Measurements from ENCODE around the gene MKS1.

MKS1 gene

DNA sequence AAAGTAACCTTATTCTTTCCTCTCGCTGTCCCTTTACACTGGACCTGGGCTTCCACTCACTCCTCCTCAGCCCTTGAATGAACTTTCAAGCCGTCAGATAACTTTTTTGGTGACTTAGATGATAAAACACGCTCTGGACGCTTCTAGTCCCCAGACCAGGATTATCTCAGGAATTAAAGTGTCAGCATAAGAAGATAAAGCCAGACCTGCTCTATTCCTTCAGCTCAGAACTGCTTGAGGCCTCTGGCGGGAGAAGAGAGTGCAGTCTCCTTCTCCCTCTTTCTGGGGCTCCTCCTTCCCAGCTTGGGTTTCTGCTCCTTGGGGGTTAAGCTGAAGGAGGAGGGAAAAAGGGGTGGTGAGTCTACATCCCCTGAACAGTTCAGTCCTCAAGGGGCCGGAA lies 25.9 kb upstream of the MKS1 start:
- DNase-seq, result no peak

DNA sequence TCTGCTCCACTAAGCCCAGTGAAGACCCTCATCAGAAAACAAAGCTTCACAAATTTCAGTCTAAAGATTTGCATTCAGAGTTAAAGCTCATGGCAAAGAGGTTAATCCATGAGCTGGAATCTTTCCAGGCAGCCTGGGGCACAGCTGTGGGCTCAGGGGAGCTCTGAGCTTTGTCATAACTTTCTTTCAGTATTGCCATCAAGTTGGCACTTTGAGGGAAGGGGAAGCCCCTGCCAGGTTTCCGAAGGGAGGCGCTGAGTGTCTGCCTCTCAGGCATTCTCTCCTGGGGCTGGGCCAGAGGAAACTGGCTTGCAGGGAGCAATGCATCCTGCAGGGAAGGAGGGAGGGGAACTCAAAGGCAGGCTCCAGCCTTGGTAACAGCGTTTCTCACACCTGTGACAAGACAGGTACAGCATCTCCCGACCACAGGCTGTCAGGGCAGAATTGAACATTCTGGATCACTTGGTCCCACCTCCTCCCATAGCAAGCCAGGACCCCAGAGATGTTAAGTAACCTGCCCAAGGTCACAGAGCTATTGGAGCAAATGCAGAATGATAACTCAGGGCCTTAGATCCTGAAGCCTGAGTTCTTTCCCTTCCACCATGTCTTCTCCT lies 23.2 kb upstream of the MKS1 start:
- no peak for DNase-seq

DNA sequence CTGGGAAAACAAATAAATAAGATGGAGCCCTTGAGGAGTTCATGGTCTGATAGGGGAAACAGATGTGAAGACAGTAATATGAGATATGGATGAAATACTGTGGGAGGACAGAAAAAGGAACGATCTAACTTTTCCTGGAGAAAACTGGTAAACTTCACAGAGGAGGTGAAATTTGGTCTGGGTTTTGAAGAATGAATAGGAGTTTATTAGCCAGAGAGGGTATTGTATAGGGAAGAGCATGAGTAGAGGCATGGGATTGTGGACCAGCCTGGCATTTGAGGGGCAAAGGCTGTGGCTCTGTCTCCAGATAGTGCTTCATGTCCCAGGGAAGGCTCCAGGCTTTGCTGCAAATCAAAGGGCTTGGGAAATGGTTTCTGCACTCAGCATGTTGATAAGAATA lies 20.9 kb upstream of the MKS1 start:
- DNase-seq, result no peak

DNA sequence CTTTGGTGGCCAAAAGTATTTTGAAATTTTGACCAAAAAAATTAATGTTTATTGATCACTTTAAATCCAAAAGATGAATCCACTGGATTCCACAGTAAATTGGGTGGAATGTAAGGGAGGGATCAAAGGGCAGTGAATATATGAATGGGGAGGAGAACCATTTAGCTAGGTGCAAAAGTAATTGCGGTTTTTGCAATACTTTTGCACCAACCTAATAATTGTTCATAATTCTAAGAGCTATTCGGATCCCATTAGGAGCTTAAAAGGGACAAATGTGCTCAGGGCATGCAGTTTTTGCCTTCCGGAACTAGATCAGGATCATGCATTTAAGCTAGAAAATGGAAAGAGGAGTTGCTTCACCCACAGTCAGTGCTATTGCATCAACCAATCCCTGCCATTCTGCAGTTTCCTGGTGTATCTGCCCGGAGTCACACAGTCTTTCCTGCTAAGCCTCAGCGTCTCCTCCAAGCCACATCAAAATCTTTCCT lies 19.1 kb upstream of the MKS1 start, which contains the start of gene LPO:
LPO (plus strand) TSS at position 438 of the 488 bp plus-strand sequence. CDS start 4,396 bp downstream, outside the sequence.
- DNase-seq, result no peak

DNA sequence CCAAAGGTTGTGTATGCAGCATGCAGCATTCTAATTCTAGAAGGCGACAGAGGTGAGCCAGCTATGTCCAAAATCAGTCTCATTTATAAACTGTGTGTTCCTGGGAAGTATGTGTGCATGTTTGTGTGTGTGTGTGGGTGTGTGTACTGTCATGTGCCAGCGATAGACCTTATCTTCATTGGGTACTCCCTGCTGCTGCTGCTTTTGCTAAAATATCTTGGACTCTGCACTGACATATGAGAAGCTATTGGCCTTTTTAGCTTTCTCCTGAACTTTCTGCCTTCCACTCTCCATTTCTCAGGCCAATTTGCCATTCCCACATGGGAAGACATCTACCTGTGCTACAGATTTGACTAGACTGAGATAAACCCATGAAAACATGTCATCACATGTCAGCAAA lies 17.3 kb upstream of the MKS1 start:
- no peak for DNase-seq

DNA sequence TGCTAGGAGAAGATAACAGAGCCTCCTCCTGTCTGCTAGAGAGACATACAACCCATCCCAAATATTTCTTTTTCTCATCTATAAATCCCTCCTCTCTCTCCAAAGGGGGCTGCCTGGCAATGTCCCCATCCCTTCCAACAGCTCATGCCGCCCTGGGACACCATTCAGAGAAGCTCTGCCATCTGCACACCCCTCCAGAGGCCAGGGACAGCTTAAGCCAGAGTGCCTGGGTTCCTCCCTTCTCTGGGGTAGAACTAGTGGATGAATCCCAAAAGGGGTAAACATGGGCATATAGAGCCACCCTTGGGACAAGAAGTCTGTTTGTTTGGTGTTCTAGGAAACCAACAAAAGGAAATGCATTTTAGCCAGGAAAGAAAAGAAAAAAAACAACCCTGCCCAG lies 16.8 kb upstream of the MKS1 start:
- DNase-seq, result no peak

DNA sequence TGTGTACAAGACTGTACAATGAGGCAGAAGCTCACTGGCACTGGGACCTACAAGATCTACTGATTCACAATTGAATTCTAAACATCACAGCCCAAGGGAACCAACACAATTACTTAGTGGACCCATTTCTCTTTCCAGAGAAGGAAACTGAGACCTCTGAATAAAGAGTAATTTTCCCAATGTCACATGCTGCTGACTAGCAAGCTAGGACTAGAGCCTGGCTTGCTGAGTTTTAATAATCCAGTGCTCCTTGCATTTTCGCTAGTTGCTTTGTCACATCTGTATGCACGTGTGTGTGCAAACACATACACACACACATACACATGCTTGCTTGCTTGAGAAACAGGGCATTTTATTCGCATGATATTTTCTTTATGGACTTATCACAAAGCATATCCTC lies 15.5 kb upstream of the MKS1 start:
- DNase-seq, result no peak

DNA sequence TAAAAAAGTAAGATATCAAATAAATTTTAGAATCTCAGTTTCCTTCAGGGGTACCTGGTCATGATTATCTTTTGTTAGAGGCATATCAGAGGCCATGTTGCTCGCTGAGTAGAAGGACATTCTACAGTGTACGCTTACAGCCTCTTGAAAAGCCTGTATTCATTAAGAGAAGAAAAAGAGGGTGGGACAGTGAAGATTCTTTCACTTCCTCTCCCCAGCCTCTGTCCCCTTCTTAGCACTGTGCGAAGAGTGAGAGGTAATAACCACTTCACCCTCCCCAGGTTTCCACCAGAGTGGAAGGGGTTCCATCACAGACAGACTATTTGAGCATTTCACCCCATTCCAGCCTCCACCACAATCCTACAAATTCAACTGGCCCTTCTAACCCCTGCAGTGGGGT lies 14.5 kb upstream of the MKS1 start:
- no peak for DNase-seq

DNA sequence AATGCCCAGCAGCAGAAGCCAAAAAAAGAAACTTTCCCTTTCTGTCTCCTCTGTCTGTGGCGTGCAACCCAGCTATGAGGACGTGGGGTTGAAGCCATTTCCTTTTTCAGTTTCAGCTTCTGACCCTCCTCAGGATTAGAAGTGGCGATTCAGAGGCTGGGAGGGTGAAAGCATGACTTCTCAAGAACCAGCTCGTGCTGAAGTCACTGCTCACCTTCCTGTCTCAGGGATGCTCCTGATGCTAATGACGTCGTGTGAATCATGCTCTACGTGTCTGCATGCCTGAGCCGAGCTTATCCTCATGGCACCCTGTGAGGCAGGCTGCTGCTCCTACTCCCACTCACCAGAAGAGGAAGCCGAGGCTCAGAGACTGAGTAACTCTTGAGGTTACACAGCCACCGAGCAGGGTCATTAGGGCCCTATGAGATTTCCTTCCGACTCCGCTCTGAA lies 13.7 kb upstream of the MKS1 start:
- no peak for DNase-seq

DNA sequence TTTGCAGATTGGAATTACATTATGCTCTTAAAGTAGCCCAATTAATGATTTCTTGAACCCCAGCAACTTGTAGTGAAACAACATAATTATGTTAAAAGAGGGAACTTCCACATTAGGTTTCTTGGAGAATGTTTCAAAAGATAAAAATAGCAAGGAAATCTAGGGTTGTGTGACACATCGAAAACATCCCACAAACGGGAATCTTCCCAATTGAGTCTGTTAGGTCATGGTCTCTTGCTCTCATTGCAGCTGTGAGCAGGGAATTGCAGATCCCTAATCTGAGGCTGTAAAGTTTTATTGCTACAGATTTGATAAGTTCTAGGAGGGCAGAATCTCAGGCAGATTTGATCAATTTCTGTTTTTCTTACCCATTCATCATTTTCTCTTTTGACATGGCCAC lies 12.6 kb upstream of the MKS1 start:
- DNase-seq, result no peak

DNA sequence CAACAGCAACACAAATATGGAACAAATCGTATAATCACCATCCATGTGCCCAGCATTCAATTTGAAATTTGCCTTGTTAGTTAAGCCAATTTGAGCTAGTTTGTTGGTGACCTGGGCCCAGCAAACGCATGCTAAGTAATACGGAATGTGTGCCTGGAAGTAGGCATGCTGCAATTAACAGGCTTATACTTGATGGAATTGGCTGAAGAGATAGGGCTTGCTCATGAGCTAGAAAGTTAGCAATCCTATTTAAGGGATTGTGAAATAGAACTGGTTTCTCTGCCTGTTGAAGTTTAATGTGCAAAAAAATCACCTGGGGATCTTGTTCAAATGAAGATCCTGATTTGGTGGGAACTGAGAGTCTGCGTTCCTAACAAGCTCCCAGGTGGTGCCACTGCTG lies 10.8 kb upstream of the MKS1 start:
- no peak for DNase-seq

DNA sequence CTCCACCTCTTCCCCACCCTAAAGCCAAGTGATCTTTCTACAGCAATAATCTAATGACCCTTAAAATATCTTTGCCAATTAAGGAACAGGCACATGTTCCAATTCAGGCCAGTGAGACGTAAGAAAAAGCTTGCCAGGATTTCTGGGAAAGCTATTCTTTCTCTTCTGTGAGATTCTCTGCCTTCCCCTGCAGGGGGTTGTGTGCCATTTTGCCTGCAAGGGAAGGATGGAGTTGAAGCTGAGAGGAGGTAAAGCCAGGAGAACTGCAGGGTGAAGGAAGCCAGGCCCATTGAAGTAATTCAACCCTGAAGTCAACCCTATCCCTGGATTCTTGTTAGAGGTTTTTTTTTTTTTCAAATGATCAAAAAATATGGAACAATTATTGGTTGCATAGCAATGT lies 10.3 kb upstream of the MKS1 start:
- DNase-seq, result no peak

DNA sequence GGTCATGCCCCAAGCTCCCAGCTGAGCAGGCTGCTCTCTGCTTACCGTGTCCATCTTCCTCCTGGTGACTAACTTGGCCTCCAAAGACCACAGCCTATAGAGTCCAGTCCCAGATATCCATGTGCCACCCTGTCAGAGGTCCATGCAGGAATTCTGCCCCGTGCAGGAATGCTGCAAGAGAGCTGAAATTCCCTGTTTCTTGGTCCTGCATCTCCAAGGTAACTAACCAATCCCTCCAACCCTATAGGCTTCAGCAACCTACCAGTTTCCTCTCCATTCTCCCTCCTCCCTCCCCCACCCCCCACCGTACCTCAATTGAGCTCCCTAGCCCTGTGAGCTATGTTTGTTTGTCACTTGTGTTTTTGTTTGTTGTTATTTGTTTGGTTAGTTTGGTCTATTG lies 9.6 kb upstream of the MKS1 start:
- no peak for DNase-seq

DNA sequence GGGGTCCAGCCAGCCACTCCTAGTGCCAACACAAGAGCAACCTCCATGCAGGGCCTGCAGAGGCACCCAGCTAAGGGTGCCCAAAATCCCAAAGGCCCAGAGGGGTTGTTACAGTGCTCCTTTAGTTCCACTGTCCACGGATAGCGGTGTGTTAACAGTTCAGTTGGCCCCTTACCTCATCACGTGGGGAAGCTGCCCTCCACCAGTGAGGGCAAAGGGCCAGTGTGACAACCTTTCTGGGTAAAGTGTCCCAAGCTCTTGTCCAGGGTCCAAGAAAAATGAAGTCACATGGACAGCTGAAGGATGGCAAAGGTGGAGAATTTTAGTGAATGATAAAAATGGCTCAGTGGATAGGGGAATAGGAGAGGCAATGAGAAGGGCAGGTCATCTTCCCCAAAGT lies 8.7 kb upstream of the MKS1 start:
- no peak for DNase-seq

DNA sequence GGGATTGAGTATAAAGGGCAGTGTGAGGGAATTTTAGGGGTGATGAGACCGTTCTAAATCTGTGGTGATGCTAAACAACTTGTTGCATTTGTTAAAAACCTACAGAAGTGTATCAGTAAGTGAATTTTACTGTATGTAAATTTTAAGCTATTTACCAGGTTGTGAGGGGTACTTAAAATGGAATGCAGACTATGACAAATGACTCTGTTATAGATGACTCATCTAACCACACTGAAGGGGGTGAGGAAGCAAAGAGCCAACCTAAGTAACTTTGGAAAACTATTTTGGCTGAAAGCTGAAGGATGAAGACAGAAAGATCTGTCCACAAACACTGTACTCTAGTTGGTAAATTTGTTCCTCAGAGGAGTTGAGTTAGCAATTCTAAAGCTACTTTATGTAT lies 5.3 kb upstream of the MKS1 start:
- DNase-seq, result no peak

DNA sequence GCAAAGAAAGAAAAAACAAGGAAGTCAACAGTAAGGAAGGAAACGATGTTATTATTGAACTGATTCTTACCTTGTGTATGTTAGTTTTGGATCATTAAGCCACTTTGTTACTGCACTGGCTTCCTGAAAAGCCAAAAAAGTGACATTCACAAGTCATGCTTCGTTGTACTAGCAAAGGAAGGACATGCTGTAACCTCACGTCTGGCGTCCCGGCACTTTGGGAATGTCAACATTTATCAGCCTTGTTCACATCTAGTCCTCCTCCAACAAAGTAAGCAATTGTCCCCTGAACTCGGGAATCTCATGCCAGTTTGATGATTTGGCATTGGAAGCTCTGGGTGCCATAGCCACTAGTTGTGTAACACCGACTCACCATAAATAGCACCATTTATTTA lies 731 bp upstream of the MKS1 start:
- DNase-seq, result no peak

DNA sequence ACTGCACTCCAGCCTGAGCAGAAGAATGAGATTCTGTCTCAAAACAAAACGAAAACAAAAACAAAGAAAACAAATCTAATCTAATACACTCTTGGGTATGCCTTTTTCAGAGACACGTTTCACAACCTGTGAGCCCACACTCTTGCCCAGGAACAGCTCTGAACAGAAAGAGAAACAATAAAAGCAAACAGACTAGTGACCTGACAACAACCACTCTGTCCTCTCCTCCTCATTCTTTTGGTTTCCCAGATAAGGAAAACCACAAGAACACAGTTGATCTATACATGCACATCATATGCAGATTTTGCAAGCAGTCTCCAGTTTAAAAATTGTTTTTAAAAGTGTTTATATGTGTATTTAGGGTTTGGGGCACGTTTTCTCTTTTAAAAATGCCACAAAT lies 1.3 kb downstream of the MKS1 start:
- no peak for DNase-seq

DNA sequence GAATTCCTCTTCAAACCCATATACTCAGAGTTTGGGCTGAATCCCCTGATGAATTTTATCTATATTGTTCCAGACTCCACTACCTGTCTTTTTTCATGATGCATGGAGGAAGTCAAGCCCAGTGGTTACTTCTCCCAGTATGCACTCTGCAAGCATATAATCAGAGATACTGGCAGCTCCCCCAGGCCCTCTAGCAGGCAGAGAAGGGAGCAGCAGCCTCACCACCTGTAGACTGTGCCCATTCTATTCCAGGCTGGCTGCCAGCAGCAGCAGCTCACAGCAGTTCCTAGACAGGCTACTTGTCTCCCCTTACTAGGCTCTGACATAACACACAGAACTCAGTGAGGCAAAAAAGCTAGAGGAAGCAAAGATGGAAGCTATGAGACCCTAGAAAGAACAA lies 3.4 kb downstream of the MKS1 start:
- no peak for DNase-seq

DNA sequence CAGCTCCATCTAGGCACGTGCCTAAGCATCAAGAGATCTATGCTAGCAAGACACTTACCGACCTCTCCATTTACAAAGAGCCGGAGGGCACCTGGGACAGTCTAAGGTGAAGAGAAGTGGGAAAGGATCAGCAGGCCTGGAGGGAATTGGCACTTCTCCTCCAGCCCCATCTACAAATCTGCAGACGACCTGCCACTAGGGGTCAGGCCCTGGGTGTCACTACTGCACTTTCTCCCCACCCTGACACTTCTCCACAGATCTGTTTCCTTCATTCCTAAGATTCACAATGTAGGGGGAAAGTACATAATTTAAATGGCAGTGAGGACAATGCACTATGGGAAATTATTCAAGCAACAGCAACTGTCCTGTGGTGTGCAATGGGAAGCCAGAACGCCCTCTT lies 8.1 kb downstream of the MKS1 start:
- DNase-seq, result no peak

DNA sequence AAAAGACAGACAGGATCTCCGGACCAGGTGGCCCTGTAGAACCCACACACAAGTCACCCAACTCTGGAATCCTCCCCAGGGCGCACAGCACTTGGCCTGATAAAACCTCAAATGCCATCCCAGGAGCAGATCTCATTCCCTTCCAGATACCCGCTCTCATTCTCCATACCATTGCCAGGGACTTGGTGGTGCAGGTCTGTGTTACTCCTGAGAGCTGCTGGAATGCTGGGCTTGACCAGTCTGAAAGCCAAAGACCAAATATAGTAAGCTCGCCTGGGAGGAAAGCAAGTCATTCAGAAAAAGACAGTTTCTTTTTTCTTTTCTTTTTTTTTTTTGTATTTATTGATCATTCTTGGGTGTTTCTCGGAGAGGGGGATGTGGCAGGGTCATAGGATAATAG lies 10.7 kb downstream of the MKS1 start:
- DNase-seq, result no peak

DNA sequence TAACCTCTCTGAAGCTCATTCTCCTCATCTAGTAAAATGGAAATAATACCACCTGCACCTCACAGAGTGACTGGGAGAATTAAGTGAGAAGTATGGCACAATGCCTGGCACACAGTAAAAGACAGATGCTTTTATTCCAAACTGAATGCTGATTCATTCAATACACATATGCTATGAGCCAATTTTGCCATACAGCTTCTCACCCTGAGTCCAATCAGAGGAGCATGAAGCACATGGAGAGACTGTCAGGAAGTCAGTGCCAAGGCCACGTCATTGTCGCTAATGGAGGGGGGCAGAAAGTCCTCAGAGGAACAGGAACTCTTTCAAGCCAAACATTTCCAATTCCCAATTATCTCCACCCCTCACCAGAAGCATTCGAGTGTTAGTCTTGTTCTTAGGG lies 11.6 kb downstream of the MKS1 start:
- DNase-seq, result no peak

DNA sequence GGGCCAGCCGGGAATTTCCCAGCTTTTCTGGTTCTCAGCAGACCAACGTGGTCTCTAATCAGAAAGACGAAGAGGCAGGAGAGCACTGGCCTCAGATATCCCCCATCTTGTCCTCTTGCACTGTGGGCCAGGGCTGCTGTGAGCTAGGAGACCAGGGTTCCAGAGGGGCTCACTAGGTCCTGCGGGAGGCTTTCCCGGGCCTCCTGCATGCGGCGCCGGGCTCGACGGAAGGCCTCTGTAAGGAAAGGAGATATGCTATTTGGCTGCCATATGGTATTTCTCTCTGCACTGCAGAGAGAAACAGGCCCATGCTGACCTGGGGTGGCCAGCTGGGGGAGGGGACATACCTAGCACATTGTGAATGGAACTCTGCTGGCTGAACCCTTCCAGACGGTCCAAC lies 13.1 kb downstream of the MKS1 start:
- DNase-seq, result no peak

DNA sequence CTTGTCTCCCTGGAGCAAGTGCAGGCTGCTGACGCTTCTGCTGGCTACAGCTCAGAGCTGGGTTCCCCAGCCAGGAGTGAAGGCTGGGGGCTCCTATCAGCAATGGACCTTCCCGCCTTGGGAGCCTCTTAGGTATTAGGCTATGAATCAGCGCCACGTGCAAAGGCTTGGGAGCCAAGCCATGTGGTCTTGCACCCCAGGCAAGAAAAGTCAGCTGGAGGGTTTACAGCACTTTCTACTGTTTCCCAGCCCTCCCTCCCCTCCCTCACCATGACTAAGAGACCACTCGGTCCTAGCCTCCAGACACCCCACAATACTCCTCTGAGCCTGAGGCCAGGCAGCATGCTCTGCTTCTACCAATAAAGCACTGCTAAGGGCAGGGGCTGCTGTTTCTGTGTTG lies 14.3 kb downstream of the MKS1 start:
- no peak for DNase-seq

DNA sequence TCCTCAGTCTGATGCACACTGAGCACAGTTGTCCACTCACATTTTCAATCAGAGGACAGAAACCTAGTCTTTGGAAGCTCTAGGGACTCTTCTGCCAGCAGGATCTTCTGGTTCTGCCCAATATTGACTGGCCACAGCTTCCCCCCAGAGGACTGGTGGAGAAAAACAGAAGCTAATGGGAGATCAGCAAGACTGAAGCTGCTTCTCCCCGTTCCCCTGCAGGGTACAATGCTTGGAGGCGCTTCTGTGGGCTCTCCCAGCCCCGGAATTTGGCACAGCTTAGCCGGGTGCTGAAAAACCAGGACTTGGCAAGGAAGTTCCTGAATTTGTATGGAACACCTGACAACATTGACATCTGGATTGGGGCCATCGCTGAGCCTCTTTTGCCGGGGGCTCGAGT lies 16.2 kb downstream of the MKS1 start:
- no peak for DNase-seq

DNA sequence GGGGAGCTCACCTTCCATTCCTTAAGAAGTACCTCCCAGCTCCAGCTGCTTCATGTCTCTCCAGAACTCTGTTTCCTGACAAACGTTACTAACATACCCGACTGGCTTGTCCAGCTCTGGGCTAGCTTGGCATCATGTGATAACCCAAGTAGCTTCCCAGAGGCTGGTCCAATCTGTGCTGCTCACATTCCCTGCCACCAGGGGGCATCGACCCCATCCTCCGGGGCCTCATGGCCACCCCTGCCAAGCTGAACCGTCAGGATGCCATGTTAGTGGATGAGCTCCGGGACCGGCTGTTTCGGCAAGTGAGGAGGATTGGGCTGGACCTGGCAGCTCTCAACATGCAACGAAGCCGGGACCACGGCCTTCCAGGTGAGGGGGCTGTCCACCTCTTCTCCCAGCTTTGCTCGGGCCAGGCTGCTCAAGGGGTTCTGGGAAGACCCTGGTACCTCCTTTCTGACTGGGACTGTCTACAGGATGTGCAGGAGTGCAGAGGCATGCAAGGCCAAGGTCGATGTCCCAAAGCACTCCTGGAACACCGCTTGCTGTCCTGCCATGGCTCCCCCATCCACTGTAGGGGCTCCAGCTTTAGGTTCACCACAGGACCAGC lies 18.9 kb downstream of the MKS1 start:
- no peak for DNase-seq
